ENCODE data around the gene GTPBP2.

GTPBP2 gene

DNA sequence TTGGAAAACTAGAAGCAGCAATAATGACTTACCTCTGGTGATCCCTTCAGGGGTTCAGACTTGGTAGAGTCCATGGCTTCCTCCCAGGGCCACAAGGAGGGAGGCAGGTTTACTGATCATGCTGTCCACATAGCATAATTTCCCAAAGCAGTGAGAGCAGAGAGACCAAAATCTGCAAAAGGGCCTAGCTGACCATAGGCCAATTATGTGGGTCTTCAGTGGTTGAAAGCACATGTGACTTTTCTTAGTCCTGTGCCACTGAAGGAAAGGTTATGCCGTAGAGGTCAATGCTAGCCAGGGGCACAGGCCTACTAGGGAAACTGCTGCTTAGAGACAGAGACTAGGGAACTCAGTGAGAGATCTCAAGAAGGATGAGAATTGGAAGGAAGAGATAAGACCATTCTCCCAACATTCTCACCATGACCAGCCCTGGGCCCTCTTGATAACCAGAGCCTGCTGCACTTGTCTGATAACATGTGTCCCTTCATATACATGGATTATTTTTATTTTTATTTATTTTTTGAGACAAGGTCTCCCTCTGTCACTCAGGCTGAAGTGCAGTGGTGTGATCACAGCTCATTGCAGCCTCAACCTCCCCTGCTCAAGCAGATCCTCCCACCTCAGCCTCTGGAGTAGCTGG is 2.0 kb upstream of the GTPBP2 start:
- ChIA-PET POLR2A (interaction anchor here (2.1 to 2.3 kb wide), 2 partner anchors 12 to 36 kb away, joined by 13 to 32 read pairs; no protein-coding TSS in a partner anchor), CTCF (interaction anchor here (1.1 kb wide), 1 partner anchor 39 kb away, joined by 3 read pairs; no protein-coding TSS in a partner anchor)
- DNase-seq (ENCODE audit: extremely low spot score), result no peak
- TF ChIP-seq CTBP1 (IDR thresholded peaks at IDR 0.05; ENCODE audit: borderline replicate concordance) (no peak), LEF1 (IDR thresholded peaks at IDR 0.05; ENCODE audit: borderline replicate concordance) (no peak), PKNOX1 (IDR thresholded peaks at IDR 0.05) (no peak), ZNF384 (IDR thresholded peaks at IDR 0.05) (no peak), FOXA1 (IDR thresholded peaks at IDR 0.05) (no peak), SUZ12 (IDR thresholded peaks at IDR 0.05) (no peak), TARDBP (IDR thresholded peaks at IDR 0.05) (no peak), HDGF (IDR thresholded peaks at IDR 0.05; ENCODE audit: borderline replicate concordance) (no peak), L3MBTL2 (conservative IDR thresholded peaks at IDR 0.05) (no peak), NFRKB (IDR thresholded peaks at IDR 0.05) (no peak), FOXM1 (IDR thresholded peaks at IDR 0.05; ENCODE audit: borderline replicate concordance) (no peak), FOXK2 (IDR thresholded peaks at IDR 0.05) (no peak), SP1 (IDR thresholded peaks at IDR 0.05) (no peak), ELF4 (IDR thresholded peaks at IDR 0.05) (no peak), ARNT (IDR thresholded peaks at IDR 0.05) (no peak), BHLHE40 (IDR thresholded peaks at IDR 0.05; ENCODE audit: borderline replicate concordance) (no peak)

DNA sequence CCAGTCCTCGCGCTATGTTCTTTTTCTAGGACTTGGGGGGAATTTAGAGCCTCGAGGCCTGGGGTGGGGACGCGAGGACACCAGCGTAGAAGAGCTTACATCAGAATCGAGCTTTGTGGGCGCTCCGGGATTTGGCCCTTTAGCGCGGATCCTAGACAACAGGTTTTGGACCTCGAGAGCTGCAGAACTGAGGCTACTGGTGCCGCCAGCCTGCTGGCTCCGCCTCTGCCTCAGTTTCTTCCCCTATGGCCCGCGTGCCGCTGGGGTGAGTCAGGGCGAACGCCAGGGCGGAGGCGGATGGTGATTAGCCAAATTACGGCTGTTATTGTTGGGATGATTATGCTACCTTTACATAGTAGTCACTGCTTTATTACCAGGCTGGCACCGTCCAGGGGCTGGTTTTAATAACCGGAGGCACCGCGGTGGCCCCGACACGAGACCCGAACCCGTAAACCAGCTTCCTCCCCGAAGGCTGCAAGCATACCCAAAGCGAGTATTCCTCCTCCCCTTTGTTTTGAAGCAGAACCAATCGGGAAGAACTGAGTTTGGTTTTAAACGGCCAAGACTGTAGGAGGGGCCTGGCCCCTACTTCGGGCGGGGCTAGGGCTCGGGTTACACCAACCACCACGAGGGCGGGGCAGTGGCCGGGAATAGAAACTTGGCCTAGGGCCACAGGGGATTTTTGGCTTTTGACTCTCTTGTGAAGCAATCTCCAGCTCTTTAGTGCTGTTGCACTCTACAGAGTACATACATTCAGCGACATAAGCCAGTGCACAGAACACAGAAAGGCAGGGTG is 639 bp upstream of the GTPBP2 start:
- no peak for TF ChIP-seq CTBP1 (IDR thresholded peaks at IDR 0.05; ENCODE audit: borderline replicate concordance)
- TF ChIP-seq L3MBTL2 (conservative IDR thresholded peaks at IDR 0.05), result peak; percentile 97
- POLR2A ChIA-PET, result interaction anchor here (0.6 to 2.3 kb wide), 39 partner anchors 9 to 860 kb away, joined by 3 to 32 read pairs (median 4); partner anchors contain the start of genes HSP90AB1, POLH, RSPH9 and VEGFA
- DNase-seq (ENCODE audit: extremely low spot score), result peak; percentile 92
- CTCF ChIA-PET, result interaction anchor here (0.6 to 0.8 kb wide), 3 partner anchors 21 to 422 kb away, joined by 3 to 4 read pairs (median 3); no protein-coding TSS in a partner anchor

DNA sequence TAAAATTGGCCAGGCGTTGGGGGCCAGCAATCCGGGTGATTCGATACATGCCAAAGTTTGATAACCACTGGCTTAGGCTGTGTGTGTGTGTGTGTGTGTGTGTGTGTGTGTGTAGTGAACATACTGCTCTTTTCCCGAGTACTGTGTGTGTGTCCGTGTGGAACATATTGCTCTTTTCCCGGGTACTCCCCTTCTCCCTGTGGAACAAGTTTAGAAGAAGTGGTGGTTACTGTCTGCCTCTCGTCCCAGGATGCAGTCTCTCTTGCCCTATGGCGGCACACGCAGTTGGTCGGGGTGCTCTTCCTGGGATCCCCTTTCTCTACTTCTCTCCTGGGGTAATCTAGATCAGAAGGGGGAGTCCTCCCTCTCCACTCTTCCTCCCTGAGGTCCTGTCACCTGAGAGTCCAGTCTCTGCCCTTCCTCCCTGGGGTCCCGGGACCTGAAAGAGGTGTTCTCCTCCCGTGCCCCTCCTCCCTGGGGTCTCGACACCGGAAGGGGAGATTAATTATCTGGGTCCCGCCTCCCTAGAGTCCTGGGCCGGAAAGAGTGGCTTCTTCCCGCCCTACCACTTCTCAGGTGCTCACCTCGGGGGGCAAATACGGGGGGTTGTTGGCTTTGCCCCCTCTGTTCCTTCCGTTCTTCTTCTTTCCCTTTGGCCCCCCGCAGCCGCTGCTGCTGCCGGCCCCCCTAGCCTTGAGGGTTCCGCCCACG is 516 bp downstream of the GTPBP2 start:
- peak; percentile 51 for DNase-seq (ENCODE audit: extremely low spot score)
- POLR2A ChIA-PET, result interaction anchor here (0.8 to 2.3 kb wide), 25 partner anchors 8 to 618 kb away, joined by 3 to 32 read pairs (median 6); partner anchors contain the start of genes HSP90AB1, POLH, RSPH9 and VEGFA
- no peak for TF ChIP-seq BHLHE40 (IDR thresholded peaks at IDR 0.05; ENCODE audit: borderline replicate concordance)
- TF ChIP-seq ELF4 (IDR thresholded peaks at IDR 0.05), result no peak
- no peak for TF ChIP-seq FOXK2 (IDR thresholded peaks at IDR 0.05)
- no peak for TF ChIP-seq FOXM1 (IDR thresholded peaks at IDR 0.05; ENCODE audit: borderline replicate concordance)
- TF ChIP-seq TARDBP (IDR thresholded peaks at IDR 0.05), result no peak
- no peak for TF ChIP-seq SUZ12 (IDR thresholded peaks at IDR 0.05)
- TF ChIP-seq CTBP1 (IDR thresholded peaks at IDR 0.05; ENCODE audit: borderline replicate concordance), result no peak
- TF ChIP-seq SP1 (IDR thresholded peaks at IDR 0.05), result no peak
- no peak for TF ChIP-seq FOXA1 (IDR thresholded peaks at IDR 0.05)
- TF ChIP-seq PKNOX1 (IDR thresholded peaks at IDR 0.05), result no peak; the same call in 1 of the 2 replicates
- no peak for TF ChIP-seq ARNT (IDR thresholded peaks at IDR 0.05)
- TF ChIP-seq ZNF384 (IDR thresholded peaks at IDR 0.05), result no peak
- TF ChIP-seq LEF1 (IDR thresholded peaks at IDR 0.05; ENCODE audit: borderline replicate concordance), result no peak
- no peak for TF ChIP-seq L3MBTL2 (conservative IDR thresholded peaks at IDR 0.05)
- no peak for TF ChIP-seq HDGF (IDR thresholded peaks at IDR 0.05; ENCODE audit: borderline replicate concordance)
- CTCF ChIA-PET, result no interaction called here

- peak; percentile 36 for DNase-seq (ENCODE audit: extremely low spot score)
- ChIA-PET POLR2A (interaction anchor here (0.7 to 1.9 kb wide), 6 partner anchors 8 to 51 kb away, joined by 3 to 10 read pairs (median 4); partner anchors contain the start of genes MAD2L1BP, POLH and XPO5), CTCF (interaction anchor here (0.7 kb wide), 1 partner anchor 19 kb away, joined by 3 read pairs; no protein-coding TSS in a partner anchor)
- TF ChIP-seq FOXK2 (IDR thresholded peaks at IDR 0.05) (no peak), LEF1 (IDR thresholded peaks at IDR 0.05; ENCODE audit: borderline replicate concordance) (no peak), ZNF384 (IDR thresholded peaks at IDR 0.05) (no peak), SUZ12 (IDR thresholded peaks at IDR 0.05) (no peak), NFRKB (IDR thresholded peaks at IDR 0.05) (no peak), ARNT (IDR thresholded peaks at IDR 0.05) (no peak), L3MBTL2 (conservative IDR thresholded peaks at IDR 0.05) (no peak), BHLHE40 (IDR thresholded peaks at IDR 0.05; ENCODE audit: borderline replicate concordance) (no peak), TARDBP (IDR thresholded peaks at IDR 0.05) (no peak), ELF4 (IDR thresholded peaks at IDR 0.05) (no peak), SP1 (IDR thresholded peaks at IDR 0.05) (no peak), CTBP1 (IDR thresholded peaks at IDR 0.05; ENCODE audit: borderline replicate concordance) (no peak), HDGF (IDR thresholded peaks at IDR 0.05; ENCODE audit: borderline replicate concordance) (no peak), PKNOX1 (IDR thresholded peaks at IDR 0.05) (no peak)
These were observed 1.8 kb downstream of the GTPBP2 start for GRCh38 chr6:43627008-43627825.

Data from HEK293T (cell line).